AG04449 (cell line): ENCODE measurements around the gene C2orf80.

Experiments used
- CTCF ChIA-PET: fragments of 350-600 bp; formaldehyde crosslinking; extraction: SDS; loops from one replicate; lab custom pipeline; 2021; ENCODE audit warnings: antibody characterized with exemption; lab: Yijun Ruan, JAX
- POLR2A ChIA-PET: fragments of 400-600, 350-600 bp; formaldehyde crosslinking; extraction: SDS; loops from one replicate; lab custom pipeline; 2020; ENCODE audit warnings: antibody characterized with exemption, inconsistent platforms; lab: Yijun Ruan, JAX
- DNase-seq: peaks from one replicate; pipeline ENCODE4 v3.0.0-alpha.2; 2010; ENCODE audit warnings: low read depth, low spot score
- H3K4me3 ChIP-seq: 2 replicates; pipeline ENCODE4 v1.5.1; 2011; ENCODE audit warnings: low read depth, mild to moderate bottlenecking, control low read depth, low read length
- TF ChIP-seq, protein P1 (sequence below): IDR thresholded peaks from one replicate; pipeline ENCODE4 v1.5.1; 2011; ENCODE audit warnings: mild to moderate bottlenecking, moderate library complexity, low read length, control low read depth, inconsistent platforms; ENCODE audit not compliant: insufficient read depth; ENCODE audit errors: missing control alignments

The C2orf80 gene

DNA sequence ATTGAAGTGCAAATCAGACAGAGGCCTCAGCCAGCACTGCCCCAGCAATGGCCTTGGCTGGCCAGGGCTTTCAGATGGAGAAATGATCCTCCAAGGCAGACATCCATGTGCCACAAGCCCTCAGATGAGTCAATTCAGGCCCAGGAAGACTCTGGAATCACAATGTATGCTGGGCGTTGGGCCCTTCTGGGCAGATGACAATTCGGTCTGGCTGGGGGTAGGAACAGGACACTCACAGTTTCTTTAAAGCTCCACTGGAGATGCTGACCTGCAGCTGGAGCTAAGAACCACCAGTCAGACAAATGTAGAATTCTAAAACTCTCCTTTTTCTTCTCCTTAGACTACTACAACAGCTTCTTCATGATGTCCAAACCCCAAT is 53.1 kb downstream of the C2orf80 start:
- ChIA-PET POLR2A (no interaction called here), CTCF (interaction anchor here (1.9 kb wide), 1 partner anchor 38 kb away, joined by 5 read pairs; no protein-coding TSS in a partner anchor)
- TF ChIP-seq, protein P1, sequence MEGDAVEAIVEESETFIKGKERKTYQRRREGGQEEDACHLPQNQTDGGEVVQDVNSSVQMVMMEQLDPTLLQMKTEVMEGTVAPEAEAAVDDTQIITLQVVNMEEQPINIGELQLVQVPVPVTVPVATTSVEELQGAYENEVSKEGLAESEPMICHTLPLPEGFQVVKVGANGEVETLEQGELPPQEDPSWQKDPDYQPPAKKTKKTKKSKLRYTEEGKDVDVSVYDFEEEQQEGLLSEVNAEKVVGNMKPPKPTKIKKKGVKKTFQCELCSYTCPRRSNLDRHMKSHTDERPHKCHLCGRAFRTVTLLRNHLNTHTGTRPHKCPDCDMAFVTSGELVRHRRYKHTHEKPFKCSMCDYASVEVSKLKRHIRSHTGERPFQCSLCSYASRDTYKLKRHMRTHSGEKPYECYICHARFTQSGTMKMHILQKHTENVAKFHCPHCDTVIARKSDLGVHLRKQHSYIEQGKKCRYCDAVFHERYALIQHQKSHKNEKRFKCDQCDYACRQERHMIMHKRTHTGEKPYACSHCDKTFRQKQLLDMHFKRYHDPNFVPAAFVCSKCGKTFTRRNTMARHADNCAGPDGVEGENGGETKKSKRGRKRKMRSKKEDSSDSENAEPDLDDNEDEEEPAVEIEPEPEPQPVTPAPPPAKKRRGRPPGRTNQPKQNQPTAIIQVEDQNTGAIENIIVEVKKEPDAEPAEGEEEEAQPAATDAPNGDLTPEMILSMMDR = no peak
- H3K4me3 ChIP-seq = no peak overlapping the region
- no peak for DNase-seq

DNA sequence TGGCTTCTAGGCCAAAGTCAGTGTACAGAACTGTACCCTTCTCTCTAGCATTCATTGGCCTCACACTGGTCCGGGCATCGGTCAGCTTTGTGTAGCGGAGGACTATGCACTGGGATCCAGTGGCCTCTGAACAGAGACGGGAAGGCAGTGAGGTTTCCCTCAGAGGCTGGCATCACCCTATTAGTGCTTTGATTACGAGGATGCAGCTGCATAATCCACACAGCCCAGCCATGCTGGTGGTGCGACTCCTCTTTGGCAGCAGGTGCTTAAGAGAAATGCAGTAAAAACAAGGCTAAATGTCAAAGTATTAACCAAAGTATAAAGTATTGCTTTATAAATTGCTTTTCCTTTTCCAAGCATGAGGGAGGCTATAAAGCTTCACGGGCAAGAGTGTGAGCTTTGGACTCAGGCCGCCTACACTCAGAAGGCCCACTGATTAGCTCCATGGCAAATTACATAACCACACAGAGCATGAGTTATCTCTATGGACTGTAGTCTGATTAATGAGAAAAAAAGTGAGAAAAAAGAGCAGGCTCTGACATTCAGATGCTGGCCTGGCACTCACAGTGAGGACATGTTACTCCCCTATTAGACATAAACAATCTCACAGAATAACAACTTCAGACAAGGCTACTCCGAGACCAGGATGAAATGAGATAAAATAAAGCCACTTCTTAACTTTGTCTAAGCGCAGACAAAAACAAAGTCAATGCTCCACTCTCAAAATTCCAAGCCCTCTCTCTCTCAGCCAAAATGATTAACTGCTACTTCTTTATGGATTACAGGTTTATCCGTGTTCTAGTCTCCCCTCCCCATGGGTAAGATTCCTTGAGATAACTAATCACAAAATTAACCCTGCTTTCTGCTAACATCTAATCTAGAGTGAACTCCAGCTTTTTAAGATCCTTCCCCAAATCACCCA is 53.8 kb downstream of the C2orf80 start:
- ChIA-PET CTCF (interaction anchor here (1.9 kb wide), 1 partner anchor 39 kb away, joined by 5 read pairs; no protein-coding TSS in a partner anchor), POLR2A (no interaction called here)
- TF ChIP-seq, protein P1 = no peak

DNA sequence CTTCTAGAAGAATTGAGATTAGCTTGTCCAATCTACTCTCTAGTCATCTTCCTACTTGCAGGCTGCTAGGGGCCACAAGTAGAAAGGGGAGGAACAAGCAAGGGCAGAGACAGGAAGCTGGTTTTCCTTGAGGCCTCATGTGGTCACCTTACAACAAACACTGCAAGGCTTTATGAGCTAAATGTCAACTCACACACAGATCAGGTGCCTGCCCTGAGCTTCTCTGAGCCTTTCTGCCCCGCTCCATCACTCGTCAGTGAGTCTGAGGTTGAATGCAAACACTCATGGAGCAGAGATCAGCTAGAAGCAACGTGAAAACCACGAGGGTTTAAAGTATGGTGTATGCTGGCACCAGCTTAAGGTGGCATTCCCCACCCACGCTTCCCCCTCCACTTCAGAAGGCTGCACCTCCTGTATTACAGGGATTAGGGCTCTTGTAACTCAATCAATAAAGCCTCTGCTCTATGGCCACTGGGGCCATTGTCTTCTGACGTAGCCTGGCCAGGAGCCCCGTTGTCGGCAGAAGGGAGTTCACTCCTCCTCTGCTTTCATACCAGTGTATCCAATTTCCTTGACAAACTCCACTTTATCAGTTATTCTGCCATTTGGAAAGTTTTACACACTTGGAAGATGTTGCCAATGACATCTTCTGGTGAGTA is 54.8 kb downstream of the C2orf80 start:
- ChIA-PET POLR2A (no interaction called here), CTCF (no interaction called here)
- TF ChIP-seq, protein P1 = no peak
- no peak overlapping the region for H3K4me3 ChIP-seq
- DNase-seq = no peak

More for the DNA sequence above, 53.8 kb downstream of the C2orf80 start:
- H3K4me3 ChIP-seq = no peak overlapping the region
- DNase-seq = no peak

DNA sequence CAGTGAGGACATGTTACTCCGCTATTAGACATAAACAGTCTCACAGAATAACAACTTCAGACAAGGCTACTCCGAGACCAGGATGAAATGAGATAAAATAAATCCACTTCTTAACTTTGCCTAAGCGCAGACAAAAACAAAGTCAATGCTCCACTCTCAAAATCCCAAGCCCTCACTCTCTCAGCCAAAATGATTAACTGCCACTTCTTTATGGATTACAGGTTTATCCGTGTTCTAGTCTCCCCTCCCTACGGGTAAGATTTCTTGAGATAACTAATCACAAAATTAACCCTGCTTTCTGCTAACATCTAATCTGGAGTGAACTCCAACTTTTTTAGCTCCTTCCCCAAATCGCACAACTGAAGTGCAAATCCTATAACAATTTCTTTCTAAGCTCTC is 59.1 kb downstream of the C2orf80 start:
- H3K4me3 ChIP-seq = no peak overlapping the region
- CTCF ChIA-PET = interaction anchor here (1.2 kb wide), 1 partner anchor 45 kb away, joined by 3 read pairs; no protein-coding TSS in a partner anchor
- TF ChIP-seq, protein P1 = no peak
- POLR2A ChIA-PET = no interaction called here
- no peak for DNase-seq

DNA sequence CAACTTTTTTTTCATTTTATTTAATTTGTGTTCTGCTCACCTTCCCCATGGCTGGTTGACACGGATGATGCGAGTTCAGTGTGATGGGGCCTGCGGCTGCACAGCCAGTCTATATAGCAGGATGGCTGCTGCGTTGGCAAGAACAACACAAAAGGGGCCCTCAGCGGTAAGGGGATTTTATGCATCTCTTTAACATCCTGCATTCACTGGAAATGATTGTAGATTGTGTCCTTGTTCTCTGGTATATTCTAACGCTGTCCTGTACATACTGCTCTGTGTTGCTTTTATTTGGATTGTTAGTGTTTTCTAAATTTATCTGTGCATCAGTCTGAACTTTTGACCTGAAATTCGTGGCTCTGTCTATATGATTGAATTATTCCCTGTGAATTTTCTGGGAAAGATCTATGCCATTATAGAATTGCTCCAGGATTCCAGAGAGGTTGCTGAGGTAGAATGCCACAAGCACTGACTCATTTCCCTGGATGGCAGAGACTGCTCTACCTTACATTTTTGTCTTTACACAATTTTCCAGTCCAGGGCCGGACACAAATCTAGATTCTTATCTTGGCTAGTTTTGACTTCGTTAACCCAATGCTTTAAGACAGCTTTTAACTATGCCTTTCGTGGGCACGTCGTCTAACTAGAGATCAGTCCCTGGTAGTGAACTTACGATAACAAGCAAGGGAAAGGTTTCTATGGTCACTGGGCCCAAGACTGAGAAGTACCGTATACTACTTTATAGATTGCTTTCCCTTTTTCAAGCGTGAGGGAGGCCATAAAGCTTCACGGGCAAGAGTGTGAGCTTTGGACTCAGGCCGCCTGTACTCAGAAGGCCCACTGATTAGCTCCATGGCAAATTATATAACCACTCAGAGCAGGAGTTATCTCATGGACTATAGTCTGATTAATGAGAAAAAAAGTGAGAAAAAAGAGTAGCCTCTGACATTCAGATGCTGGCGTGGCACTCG is 59.8 kb downstream of the C2orf80 start, which contains the start of gene CRYGC:
Gene CRYGC (minus strand): TSS at position 85 of the 968 bp plus-strand sequence. CDS start 36 bp downstream, at position 49.
- CTCF ChIA-PET = interaction anchor here (1.2 kb wide), 1 partner anchor 45 kb away, joined by 3 read pairs; no protein-coding TSS in a partner anchor
- H3K4me3 ChIP-seq = no peak within 1 kb of the TSS
- no peak for DNase-seq
- TF ChIP-seq, protein P1 = no peak
- POLR2A ChIA-PET = no interaction called here
